K562 (cell line): ENCODE data around the gene SRBD1. TPM values are rescaled to one million over a fixed set of nuclear protein-coding genes. Genes with fewer than 3 reads are reported as not detected.
A peak's percentile ranks its signal among the peaks of the same experiment; 100 is the strongest.

ENCODE experiments used
- ATAC-seq: fragments of 200-7000 bp; cut with Tn5 transposase; 3 replicates; pipeline ENCODE4 v1.9.1; 2020; ENCODE audit warnings: moderate library complexity
- BruUV-seq: library from RNA; stranded (reverse); fragments of 400-500 nt; replicated peaks from 2 replicates; lab custom pipeline; 2021; lab: Mats Ljungman, UMichigan
- CTCF ChIA-PET: fragments of 300-600 bp; formaldehyde crosslinking; extraction: SDS; loops from one replicate; lab custom pipeline; 2021; ENCODE audit warnings: low intra/inter-chr PET ratio; lab: Yijun Ruan, JAX
- POLR2A ChIA-PET: fragments of 300-600, 350-650 bp; sonication (Branson Sonifier 250); formaldehyde crosslinking; extraction: SDS; loops from one replicate; lab custom pipeline; 2021; ENCODE audit warnings: antibody characterized with exemption, inconsistent platforms; lab: Yijun Ruan, JAX
- DNase-seq, 4 experiments: peaks; one replicate each; pipeline versions ENCODE4 v3.0.0 to v3.0.0-alpha.2; 2011 to 2018; ENCODE audit warnings: low spot score in 3 of 4, mixed read lengths in 3 of 4; ENCODE audit errors: extremely low read depth in 1 of 4
- FAIRE-seq: peaks from 2 replicates; lab custom pipeline; 2011; peaks lifted over from hg19 to GRCh38; lab: Jason Lieb, UNC
- H2AFZ ChIP-seq: 2 replicates; pipeline ENCODE4 v1.6.0; 2011; ENCODE audit warnings: low read depth, low read length, control low read depth, inconsistent platforms
- H3K27ac ChIP-seq: fragments of 200-600 bp; 3 replicates; pipeline ENCODE4 v1.8.0; 2011; ENCODE audit warnings: low read depth, mild to moderate bottlenecking, control low read depth, inconsistent platforms, low read length, moderate library complexity, mixed read lengths; ENCODE audit errors: extremely low read depth
- H3K27me3 ChIP-seq, 2 experiments: fragments of 300-600 bp in 1 of 2; 2 replicates in 1 of 2; 3 replicates in 1 of 2; pipeline versions ENCODE4 v1.6.0 to v1.8.0; 2011; ENCODE audit warnings: inconsistent platforms in 2 of 2, low read length in 2 of 2, mild to moderate bottlenecking in 1 of 2, mixed read lengths in 1 of 2, moderate library complexity in 1 of 2; ENCODE audit not compliant: control insufficient read depth in 2 of 2, insufficient read depth in 2 of 2
- H3K36me3 ChIP-seq: fragments of 300-600 bp; 3 replicates; pipeline ENCODE4 v1.8.0; 2011; ENCODE audit warnings: mild to moderate bottlenecking, low read length, inconsistent platforms; ENCODE audit not compliant: control insufficient read depth, insufficient read depth
- H3K4me1 ChIP-seq, 2 experiments: fragments of 200-600 bp in 1 of 2; replicated peaks in 1 of 2; 2 replicates in 1 of 2; 3 replicates in 1 of 2; pipeline versions ENCODE4 v1.5.1 to v1.8.0; 2011; ENCODE audit warnings: inconsistent platforms in 2 of 2, low read length in 2 of 2, mild to moderate bottlenecking in 1 of 2, mixed read lengths in 1 of 2, moderate library complexity in 1 of 2; ENCODE audit not compliant: control insufficient read depth in 2 of 2, insufficient read depth in 2 of 2
- H3K4me2 ChIP-seq: 2 replicates; pipeline ENCODE4 v1.6.1; 2011; ENCODE audit warnings: low read length, control low read depth, inconsistent platforms, mixed read lengths; ENCODE audit not compliant: insufficient read depth
- H3K4me3 ChIP-seq: fragments of 200-600 bp; sonication (generic), shearing (Covaris generic); 2 replicates; pipeline ENCODE4 v1.5.1; 2016; ENCODE audit warnings: control low read depth, inconsistent platforms
- H3K79me2 ChIP-seq: fragments of 200-600 bp; 3 replicates; pipeline ENCODE4 v1.8.0; 2011; ENCODE audit warnings: low read length, inconsistent platforms; ENCODE audit not compliant: control insufficient read depth, insufficient read depth
- H3K9ac ChIP-seq, 2 experiments: 2 replicates each; pipeline versions ENCODE4 v1.6.0 to v1.6.1; 2011; ENCODE audit warnings: low read depth in 2 of 2, low read length in 2 of 2, control low read depth in 1 of 2, inconsistent platforms in 1 of 2, mild to moderate bottlenecking in 1 of 2, mixed read lengths in 1 of 2; ENCODE audit not compliant: insufficient read depth in 1 of 2
- H3K9me1 ChIP-seq: one replicate; pipeline ENCODE4 v1.6.0; 2011; ENCODE audit warnings: inconsistent platforms, mild to moderate bottlenecking, low read length, moderate library complexity; ENCODE audit not compliant: control insufficient read depth, insufficient read depth
- H3K9me3 ChIP-seq: replicated peaks from 2 replicates; pipeline ENCODE4 v1.5.1; 2011; ENCODE audit warnings: low read depth, low read length, inconsistent platforms; ENCODE audit not compliant: control insufficient read depth, insufficient read depth
- H4K20me1 ChIP-seq: replicated peaks from 2 replicates; pipeline ENCODE4 v1.6.1; 2011; ENCODE audit warnings: low read length, inconsistent platforms, mixed read lengths; ENCODE audit not compliant: control insufficient read depth, insufficient read depth
- CBX3 ChIP-seq, 2 experiments: IDR thresholded peaks; 1 replicate in 1 of 2; 2 replicates in 1 of 2; pipeline ENCODE4 v1.6.1; 2012; ENCODE audit warnings: inconsistent platforms in 2 of 2, low read length in 2 of 2, borderline replicate concordance in 1 of 2, control low read depth in 1 of 2
- GABPB1 ChIP-seq: sonication (generic); formaldehyde crosslinking; IDR thresholded peaks from 2 replicates; pipeline ENCODE4 v1.8.0; 2022; ENCODE audit warnings: mild to moderate bottlenecking, missing genetic modification reagents
- WGBS: fragments of 100-300 bp; shearing (Covaris generic); methylation state at CpG from one replicate; pipeline ENCODE4 v1.1.6; 2016; ENCODE audit warnings: low coverage, mixed read lengths; ENCODE audit not compliant: insufficient coverage; ENCODE audit errors: missing lambda C conversion rate; 5-methylcytosine and 5-hydroxymethylcytosine counted together
- in situ Hi-C: fragments of 300-500 bp; cut with MboI; formaldehyde crosslinking; loops from 4 replicates; pipeline ENCODE4 v1.15.0; 2018; ENCODE audit warnings: inconsistent platforms, mixed read lengths
- intact Hi-C: fragments of 100-400 bp; cut with micrococcal nuclease; formaldehyde crosslinking; loops from 2 replicates; pipeline ENCODE4 v1.14.2; 2022
- polyA plus RNA-seq, 8 experiments: library from polyadenylated mRNA; depleted of rRNA in 4 of 8; stranded (reverse) in 5 of 8; unstranded in 3 of 8; fragments of >200 nt; fragmentation: Nextera tagmentation in 2 of 8; fragmentation: Illumina TruSeq in 1 of 8; extraction: Ambion mirVana in 2 of 8; extraction: Trizol in 1 of 8; gene quantifications; 2 replicates each; pipeline versions ENCODE4 v1.2.1 to v1.2.3, GENCODE V29; 2011 to 2014; ENCODE audit warnings: inconsistent platforms in 1 of 8, missing spikeins in 1 of 8
- total RNA-seq, 7 experiments: library from RNA; depleted of rRNA in 6 of 7; stranded (reverse); fragments of >200 nt in 6 of 7; fragmentation: Illumina TruSeq in 2 of 7; extraction: Trizol in 2 of 7; gene quantifications; 2 replicates each; pipeline versions ENCODE4 v1.2.1 to v1.2.3, GENCODE V29; 2011 to 2021; ENCODE audit warnings: low replicate concordance in 1 of 7
- TF ChIP-seq, protein P1 (sequence below): fragments of 450-650 bp; IDR thresholded peaks from 2 replicates; pipeline ENCODE4 v1.6.1; 2018; ENCODE audit warnings: mild to moderate bottlenecking, low read depth; ENCODE audit not compliant: partially characterized antibody
- TF ChIP-seq, protein P2 (sequence below): conservative IDR thresholded peaks from 2 replicates; pipeline ENCODE4 v1.6.1; 2011; ENCODE audit warnings: low read depth, mild to moderate bottlenecking, low read length; ENCODE audit not compliant: control insufficient read depth
- TF ChIP-seq, protein P3 (sequence below): fragments of 250-450 bp; sonication (Bioruptor Pico); IDR thresholded peaks from 2 replicates; pipeline ENCODE4 v1.4.0; 2020
- TF ChIP-seq, protein P4 (sequence below): fragments of 450-650 bp; IDR thresholded peaks from 2 replicates; pipeline ENCODE4 v1.6.1; 2016; ENCODE audit warnings: mild to moderate bottlenecking, moderate library complexity

SRBD1 gene
- total and polyA plus RNA-seq, 9 of the 15 experiments (the other 6 are each of a cell fraction or from before 2014, with no cell fraction given): 6.9 to 23.2 (median 14.7) TPM

DNA sequence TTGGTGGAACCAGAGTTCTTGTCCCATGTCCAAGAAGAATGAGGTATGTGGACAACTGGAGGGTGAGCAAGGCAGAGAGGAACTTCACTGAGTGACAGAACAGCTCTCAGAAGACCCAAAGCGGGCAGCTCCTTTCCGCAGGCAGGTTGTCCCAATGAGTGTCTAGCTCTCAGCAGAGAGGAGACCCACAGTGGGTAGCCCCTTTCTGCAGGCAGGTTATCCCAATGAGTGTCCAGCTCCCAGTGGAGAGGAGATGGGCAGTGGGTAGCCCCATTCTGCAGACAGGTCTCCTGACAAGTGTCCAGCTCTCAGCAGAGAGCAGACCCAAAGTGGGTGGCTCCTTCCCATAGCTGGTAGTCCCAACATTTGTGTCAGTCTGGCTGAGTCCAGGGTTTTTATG is 69.6 kb downstream of the SRBD1 start:
- Histone ChIP-seq H3K9me3 (peaks cover 15% of the 10 kb centered on the region), H3K4me2 (no peak overlapping the region), H3K36me3 (peaks cover 52% of the 10 kb centered on the region), H3K9ac (no peak overlapping the region), H3K4me3 (no peak overlapping the region), H3K27me3 (no peaks in the 10 kb centered on the region), H3K4me1 (no peaks in the 10 kb centered on the region; a peak in 2 of 5 replicates), H3K9me1 (no peaks in the 10 kb centered on the region), H2AFZ (no peak overlapping the region), H4K20me1 (no peaks in the 10 kb centered on the region), H3K27ac (no peak overlapping the region), H3K79me2 (no peaks in the 10 kb centered on the region)
- ATAC-seq (no peak), FAIRE-seq (no peak), DNase-seq (no peak)
- BruUV-seq: no TSS peak
- in situ Hi-C loops (no loop called here), intact Hi-C loops (no loop called here)
- POLR2A ChIA-PET: interaction anchor here (0.7 kb wide), 1 partner anchor 45 kb away, joined by 4 read pairs; no protein-coding TSS in a partner anchor
- CTCF ChIA-PET: no interaction called here
- WGBS: 96% methylated on average over 2 of the region's 2 CpGs
- TF ChIP-seq, protein P1, sequence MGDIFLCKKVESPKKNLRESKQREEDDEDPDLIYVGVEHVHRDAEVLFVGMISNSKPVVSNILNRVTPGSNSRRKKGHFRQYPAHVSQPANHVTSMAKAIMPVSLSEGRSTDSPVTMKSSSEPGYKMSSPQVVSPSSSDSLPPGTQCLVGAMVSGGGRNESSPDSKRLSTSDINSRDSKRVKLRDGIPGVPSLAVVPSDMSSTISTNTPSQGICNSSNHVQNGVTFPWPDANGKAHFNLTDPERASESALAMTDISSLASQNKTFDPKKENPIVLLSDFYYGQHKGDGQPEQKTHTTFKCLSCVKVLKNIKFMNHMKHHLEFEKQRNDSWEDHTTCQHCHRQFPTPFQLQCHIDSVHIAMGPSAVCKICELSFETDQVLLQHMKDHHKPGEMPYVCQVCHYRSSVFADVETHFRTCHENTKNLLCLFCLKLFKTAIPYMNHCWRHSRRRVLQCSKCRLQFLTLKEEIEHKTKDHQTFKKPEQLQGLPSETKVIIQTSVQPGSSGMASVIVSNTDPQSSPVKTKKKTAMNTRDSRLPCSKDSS: peak; percentile 62
- TF ChIP-seq CBX3 (IDR thresholded peaks at IDR 0.05; ENCODE audit: borderline replicate concordance in 1 of 2, low read length in 2 of 2): peak in 1 of 2 experiments; percentile 37; a peak in 1 of 3 replicates
- TF ChIP-seq, protein P2, sequence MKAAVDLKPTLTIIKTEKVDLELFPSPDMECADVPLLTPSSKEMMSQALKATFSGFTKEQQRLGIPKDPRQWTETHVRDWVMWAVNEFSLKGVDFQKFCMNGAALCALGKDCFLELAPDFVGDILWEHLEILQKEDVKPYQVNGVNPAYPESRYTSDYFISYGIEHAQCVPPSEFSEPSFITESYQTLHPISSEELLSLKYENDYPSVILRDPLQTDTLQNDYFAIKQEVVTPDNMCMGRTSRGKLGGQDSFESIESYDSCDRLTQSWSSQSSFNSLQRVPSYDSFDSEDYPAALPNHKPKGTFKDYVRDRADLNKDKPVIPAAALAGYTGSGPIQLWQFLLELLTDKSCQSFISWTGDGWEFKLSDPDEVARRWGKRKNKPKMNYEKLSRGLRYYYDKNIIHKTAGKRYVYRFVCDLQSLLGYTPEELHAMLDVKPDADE: no peak
- no peak for TF ChIP-seq GABPB1 (CRISPR knock-in tag)
- TF ChIP-seq, protein P3, sequence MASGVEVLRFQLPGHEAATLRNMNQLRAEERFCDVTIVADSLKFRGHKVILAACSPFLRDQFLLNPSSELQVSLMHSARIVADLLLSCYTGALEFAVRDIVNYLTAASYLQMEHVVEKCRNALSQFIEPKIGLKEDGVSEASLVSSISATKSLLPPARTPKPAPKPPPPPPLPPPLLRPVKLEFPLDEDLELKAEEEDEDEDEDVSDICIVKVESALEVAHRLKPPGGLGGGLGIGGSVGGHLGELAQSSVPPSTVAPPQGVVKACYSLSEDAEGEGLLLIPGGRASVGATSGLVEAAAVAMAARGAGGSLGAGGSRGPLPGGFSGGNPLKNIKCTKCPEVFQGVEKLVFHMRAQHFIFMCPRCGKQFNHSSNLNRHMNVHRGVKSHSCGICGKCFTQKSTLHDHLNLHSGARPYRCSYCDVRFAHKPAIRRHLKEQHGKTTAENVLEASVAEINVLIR (CRISPR knock-in tag): no peak
- TF ChIP-seq, protein P4, sequence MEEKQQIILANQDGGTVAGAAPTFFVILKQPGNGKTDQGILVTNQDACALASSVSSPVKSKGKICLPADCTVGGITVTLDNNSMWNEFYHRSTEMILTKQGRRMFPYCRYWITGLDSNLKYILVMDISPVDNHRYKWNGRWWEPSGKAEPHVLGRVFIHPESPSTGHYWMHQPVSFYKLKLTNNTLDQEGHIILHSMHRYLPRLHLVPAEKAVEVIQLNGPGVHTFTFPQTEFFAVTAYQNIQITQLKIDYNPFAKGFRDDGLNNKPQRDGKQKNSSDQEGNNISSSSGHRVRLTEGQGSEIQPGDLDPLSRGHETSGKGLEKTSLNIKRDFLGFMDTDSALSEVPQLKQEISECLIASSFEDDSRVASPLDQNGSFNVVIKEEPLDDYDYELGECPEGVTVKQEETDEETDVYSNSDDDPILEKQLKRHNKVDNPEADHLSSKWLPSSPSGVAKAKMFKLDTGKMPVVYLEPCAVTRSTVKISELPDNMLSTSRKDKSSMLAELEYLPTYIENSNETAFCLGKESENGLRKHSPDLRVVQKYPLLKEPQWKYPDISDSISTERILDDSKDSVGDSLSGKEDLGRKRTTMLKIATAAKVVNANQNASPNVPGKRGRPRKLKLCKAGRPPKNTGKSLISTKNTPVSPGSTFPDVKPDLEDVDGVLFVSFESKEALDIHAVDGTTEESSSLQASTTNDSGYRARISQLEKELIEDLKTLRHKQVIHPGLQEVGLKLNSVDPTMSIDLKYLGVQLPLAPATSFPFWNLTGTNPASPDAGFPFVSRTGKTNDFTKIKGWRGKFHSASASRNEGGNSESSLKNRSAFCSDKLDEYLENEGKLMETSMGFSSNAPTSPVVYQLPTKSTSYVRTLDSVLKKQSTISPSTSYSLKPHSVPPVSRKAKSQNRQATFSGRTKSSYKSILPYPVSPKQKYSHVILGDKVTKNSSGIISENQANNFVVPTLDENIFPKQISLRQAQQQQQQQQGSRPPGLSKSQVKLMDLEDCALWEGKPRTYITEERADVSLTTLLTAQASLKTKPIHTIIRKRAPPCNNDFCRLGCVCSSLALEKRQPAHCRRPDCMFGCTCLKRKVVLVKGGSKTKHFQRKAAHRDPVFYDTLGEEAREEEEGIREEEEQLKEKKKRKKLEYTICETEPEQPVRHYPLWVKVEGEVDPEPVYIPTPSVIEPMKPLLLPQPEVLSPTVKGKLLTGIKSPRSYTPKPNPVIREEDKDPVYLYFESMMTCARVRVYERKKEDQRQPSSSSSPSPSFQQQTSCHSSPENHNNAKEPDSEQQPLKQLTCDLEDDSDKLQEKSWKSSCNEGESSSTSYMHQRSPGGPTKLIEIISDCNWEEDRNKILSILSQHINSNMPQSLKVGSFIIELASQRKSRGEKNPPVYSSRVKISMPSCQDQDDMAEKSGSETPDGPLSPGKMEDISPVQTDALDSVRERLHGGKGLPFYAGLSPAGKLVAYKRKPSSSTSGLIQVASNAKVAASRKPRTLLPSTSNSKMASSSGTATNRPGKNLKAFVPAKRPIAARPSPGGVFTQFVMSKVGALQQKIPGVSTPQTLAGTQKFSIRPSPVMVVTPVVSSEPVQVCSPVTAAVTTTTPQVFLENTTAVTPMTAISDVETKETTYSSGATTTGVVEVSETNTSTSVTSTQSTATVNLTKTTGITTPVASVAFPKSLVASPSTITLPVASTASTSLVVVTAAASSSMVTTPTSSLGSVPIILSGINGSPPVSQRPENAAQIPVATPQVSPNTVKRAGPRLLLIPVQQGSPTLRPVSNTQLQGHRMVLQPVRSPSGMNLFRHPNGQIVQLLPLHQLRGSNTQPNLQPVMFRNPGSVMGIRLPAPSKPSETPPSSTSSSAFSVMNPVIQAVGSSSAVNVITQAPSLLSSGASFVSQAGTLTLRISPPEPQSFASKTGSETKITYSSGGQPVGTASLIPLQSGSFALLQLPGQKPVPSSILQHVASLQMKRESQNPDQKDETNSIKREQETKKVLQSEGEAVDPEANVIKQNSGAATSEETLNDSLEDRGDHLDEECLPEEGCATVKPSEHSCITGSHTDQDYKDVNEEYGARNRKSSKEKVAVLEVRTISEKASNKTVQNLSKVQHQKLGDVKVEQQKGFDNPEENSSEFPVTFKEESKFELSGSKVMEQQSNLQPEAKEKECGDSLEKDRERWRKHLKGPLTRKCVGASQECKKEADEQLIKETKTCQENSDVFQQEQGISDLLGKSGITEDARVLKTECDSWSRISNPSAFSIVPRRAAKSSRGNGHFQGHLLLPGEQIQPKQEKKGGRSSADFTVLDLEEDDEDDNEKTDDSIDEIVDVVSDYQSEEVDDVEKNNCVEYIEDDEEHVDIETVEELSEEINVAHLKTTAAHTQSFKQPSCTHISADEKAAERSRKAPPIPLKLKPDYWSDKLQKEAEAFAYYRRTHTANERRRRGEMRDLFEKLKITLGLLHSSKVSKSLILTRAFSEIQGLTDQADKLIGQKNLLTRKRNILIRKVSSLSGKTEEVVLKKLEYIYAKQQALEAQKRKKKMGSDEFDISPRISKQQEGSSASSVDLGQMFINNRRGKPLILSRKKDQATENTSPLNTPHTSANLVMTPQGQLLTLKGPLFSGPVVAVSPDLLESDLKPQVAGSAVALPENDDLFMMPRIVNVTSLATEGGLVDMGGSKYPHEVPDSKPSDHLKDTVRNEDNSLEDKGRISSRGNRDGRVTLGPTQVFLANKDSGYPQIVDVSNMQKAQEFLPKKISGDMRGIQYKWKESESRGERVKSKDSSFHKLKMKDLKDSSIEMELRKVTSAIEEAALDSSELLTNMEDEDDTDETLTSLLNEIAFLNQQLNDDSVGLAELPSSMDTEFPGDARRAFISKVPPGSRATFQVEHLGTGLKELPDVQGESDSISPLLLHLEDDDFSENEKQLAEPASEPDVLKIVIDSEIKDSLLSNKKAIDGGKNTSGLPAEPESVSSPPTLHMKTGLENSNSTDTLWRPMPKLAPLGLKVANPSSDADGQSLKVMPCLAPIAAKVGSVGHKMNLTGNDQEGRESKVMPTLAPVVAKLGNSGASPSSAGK: no peak
